Measurements from ENCODE around the gene SPAG5.
"Not testable (repeated sequence)": the region's sequence is repeated elsewhere in the genome, so short reads cannot be mapped to it uniquely, and the experiment has no call there.

The SPAG5 gene

GRCh38 chr17:28612531-28612930, 13.7 kb upstream of the SPAG5 start:
- no peak for DNase-seq

DNA sequence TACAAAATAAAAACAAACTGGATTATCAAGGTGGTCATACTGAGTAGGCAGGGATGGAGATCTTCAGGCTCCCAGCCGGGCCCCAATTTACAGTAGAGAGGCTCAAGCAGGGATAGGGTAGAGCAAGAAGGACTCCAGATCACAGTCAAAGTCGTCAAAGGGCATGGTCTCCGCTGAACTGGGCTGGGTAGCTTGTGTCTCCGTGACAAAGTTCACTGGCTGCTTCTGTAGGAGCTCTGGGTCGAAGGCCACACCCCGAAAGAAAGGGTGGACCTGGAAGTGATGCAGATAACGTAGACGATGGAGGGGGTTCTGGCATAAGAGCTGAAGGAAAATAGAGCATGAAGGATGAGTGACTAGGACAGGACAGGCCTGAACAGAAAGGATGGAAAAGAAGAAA, 11.6 kb upstream of the SPAG5 start:
- DNase-seq = no peak

- DNase-seq = not testable (repeated sequence)
These were observed 5.2 kb upstream of the SPAG5 start for GRCh38 chr17:28604031-28604430.

- peak; percentile 71 for DNase-seq
These were observed 723 bp upstream of the SPAG5 start for GRCh38 chr17:28599311-28600184.

GRCh38 chr17:28598389-28598788, 436 bp downstream of the SPAG5 start:
- DNase-seq = no peak

GRCh38 chr17:28597606-28598383, 1.0 kb downstream of the SPAG5 start:
- DNase-seq = no peak

DNA sequence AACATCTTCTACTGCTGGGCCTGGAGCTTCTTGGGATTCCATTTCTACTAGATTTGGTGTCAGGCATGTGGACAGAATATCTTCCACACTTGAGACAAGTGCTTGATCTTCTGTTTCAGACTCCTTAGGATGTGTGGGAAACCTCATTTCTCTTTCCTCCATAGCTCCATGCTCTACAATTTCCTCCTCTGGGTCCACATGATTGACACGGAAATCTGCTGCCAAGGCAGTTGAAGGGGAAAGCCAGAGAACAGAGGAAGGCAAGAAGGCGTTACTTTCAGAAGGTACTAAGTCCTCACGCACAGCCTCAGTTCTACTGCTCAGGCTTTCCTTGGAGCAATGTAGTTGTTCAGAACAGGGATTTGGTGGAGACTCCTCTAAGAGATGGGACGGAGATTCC, 6.6 kb downstream of the SPAG5 start:
- DNase-seq = no peak

DNA sequence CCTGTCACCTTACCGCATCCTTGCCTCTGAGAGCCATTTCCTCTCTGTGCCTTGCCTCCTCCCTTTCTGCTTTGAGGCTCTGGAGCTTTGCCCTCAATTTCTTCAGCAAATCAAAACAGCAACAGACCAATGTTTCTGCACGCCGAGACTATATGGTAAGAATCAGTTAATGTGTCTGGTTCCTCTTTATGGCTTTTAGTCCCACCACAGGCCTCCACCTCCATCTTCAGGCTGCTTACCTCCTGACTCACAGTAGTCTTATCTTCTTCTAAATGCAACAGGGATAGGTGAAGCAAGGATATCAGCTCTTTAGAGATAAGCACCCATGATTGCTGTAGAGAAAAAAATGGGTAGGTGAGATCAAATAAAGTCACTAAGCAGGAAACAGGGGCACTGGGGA, 13.0 kb downstream of the SPAG5 start:
- DNase-seq = no peak

- no peak for DNase-seq
These were observed 14.4 kb downstream of the SPAG5 start for GRCh38 chr17:28584434-28584833.

- no peak for DNase-seq
These were observed 16.3 kb downstream of the SPAG5 start for GRCh38 chr17:28582513-28582912.

DNA sequence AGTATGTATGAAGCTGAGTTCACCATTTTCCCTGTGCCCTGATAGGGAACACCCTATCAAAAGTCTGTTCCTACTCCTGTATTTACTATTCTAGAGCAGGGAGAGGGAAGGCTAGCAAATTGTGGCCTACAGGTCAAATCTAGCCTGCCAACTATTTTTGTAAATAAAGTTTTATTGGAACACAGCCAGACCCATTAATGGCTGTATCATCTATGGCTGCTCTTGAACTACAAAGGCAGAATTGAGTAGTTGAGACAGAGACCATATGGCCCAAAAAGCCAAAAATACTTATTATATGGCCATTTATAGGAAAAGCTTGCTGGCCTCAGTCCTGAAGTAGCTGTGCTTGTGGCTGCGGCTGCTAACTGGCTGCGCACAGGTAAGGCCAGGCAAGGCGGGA, 17.9 kb downstream of the SPAG5 start:
- DNase-seq = no peak

DNA sequence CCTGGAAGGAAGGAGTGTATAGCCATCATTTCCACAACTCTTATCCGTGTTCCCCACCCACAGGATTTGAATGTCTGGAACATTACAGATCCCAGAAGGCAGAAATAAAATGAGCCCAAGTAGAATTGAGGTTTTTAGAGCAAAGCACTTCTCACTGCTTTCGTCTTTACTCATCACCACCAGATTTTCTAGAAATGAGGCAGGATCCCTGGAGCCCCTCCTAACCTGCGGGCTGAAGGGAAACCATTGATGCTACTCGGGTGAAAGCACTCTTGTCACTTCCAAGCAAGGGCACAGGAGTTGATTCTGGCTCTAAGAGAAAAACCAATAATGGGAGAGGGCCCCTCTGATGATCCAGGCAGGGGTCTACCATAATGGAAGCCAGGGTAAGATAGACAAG, 19.3 kb downstream of the SPAG5 start:
- DNase-seq = no peak

- no peak for DNase-seq
These were observed 20.3 kb downstream of the SPAG5 start for GRCh38 chr17:28578246-28579195.

DNA sequence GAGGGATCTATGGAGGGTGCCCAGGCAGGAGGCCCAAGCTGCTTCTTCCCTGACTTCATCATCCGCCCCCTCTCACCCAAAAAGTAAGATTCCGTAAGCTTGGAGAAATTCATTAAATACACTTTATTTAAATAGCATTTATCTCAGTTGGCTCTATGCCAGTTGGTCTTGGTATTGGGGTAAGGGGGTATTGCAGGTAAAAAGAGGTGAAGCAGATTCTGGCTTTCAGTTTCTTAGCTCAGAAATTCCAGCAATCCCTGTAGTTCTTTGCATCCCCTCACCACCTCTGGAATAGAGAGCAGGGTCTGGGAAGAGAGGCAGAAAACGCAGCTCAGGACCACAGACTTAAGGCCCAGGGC, 21.4 kb downstream of the SPAG5 start:
- DNase-seq = no peak

DNA sequence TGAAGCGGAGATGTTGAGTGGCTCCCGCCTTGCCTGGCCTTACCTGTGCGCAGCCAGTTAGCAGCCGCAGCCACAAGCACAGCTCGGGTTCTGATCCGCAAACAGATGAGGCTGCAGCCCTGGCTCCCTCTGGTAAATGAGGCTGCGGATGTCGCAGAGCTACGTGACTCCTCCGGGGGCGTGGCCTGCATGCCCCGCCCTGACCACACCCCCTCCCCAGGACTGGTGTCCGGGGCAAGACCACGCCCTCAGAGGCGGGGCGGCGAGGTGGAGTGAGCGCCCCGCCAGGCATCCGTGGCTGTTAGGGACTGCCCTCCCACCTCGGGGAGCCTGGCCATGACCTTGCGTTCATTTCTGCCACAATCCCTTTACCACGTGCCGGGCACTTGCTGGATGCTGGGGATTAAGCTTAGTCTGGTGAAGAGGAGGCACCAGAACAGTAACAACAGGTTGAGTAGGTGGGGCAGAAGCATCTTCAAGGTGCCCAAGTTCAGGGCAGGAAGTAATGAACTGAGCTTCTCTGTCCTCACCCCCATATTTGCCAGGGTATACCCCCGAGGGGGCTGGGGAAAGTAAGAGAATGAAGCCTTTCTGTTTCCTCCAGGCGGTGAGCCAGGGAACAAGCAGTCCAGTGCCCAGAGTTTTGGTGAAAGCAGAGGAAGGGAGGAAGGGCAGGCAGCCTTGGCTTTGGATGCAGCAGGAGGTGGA, 21.9 kb downstream of the SPAG5 start, which contains the start of gene ALDOC:
TSS of gene ALDOC (minus strand) at position 138 of the 708 bp plus-strand sequence. CDS start 1,363 bp downstream, outside the sequence.
- DNase-seq = peak; percentile 100

GRCh38 chr17:28576016-28576415, 22.8 kb downstream of the SPAG5 start:
- not testable (repeated sequence) for DNase-seq

- no peak for DNase-seq
These were observed 23.6 kb downstream of the SPAG5 start for GRCh38 chr17:28575126-28575795.

GRCh38 chr17:28574526-28574925, 24.3 kb downstream of the SPAG5 start:
- DNase-seq = no peak

DNA sequence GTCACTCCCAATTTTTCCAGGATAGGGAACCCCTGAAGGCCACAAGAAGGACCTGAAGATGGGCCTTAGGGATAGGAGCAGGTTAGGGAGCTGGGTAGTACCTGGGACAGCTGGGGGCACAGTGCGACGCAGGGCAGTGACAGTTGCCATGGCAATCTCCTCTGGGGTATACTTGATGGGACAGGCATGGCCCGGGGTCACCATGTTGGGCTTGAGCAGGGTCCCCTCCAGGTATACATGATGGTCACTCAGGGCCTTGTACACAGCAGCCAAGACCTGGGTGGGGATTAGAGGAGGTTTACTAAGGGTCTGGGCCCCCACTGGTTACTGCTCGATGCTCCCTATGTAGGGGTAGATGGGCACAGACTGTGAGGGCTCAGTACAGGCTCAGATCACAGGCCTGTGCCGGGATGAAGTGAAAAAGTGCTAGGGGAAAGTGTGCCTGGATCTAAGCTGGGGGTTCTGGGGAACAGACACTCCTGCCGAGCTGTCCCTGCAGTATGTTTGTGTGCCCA, 24.8 kb downstream of the SPAG5 start:
- no peak for DNase-seq

- no peak for DNase-seq
These were observed 25.3 kb downstream of the SPAG5 start for GRCh38 chr17:28573521-28573920.

DNA sequence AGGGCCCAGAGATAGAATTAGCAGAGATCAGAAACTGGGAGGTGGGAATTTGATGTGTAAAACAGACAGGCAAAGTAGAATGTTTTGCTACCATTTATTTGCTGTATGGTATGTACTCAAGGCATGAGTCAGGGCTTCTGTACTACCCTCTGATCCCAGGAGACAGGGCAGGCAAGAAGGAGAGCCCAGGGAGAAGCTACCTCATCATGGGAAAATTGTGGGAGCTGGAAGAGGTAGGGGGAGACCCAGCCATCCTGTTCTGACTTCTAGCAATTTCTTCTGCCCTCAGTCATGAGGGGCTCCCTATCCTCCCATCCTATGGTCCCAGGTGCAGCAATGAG, 25.8 kb downstream of the SPAG5 start:
- no peak for DNase-seq
